Effector memory CD4-positive, alpha-beta T cell (primary cell): ENCODE measurements around the gene NEK1.
"Not testable (repeated sequence)": the region's sequence is repeated elsewhere in the genome, so short reads cannot be mapped to it uniquely, and the experiment has no call there.

Experiments used
- DNase-seq, 3 donors: peaks; one replicate each; pipeline ENCODE4 v3.0.0-alpha.2; 2020
- H3K27ac ChIP-seq: 2 replicates; pipeline ENCODE4 v1.7.0; 2013; ENCODE audit warnings: mild to moderate bottlenecking, low read length, moderate library complexity; ENCODE audit not compliant: insufficient read depth, poor library complexity, severe bottlenecking
- H3K27me3 ChIP-seq: replicated peaks from 2 replicates; pipeline ENCODE4 v1.7.0; 2013; ENCODE audit warnings: mild to moderate bottlenecking, low read length; ENCODE audit not compliant: insufficient read depth, control insufficient read depth, poor library complexity, severe bottlenecking
- H3K36me3 ChIP-seq: 2 replicates; pipeline ENCODE4 v1.7.0; 2013; ENCODE audit warnings: mild to moderate bottlenecking, low read length, moderate library complexity; ENCODE audit not compliant: control insufficient read depth, insufficient read depth
- H3K4me1 ChIP-seq: 2 replicates; pipeline ENCODE4 v1.7.0; 2013; ENCODE audit warnings: low read length, mild to moderate bottlenecking; ENCODE audit not compliant: control insufficient read depth, insufficient read depth, poor library complexity, severe bottlenecking
- H3K4me3 ChIP-seq: 2 replicates; pipeline ENCODE4 v1.7.0; 2013; ENCODE audit warnings: low read length, low read depth, mild to moderate bottlenecking; ENCODE audit not compliant: insufficient read depth, poor library complexity, severe bottlenecking
- H3K9me3 ChIP-seq: 2 replicates; pipeline ENCODE4 v1.7.0; 2013; ENCODE audit warnings: mild to moderate bottlenecking, low read length, moderate library complexity; ENCODE audit not compliant: control insufficient read depth

Gene NEK1

DNA sequence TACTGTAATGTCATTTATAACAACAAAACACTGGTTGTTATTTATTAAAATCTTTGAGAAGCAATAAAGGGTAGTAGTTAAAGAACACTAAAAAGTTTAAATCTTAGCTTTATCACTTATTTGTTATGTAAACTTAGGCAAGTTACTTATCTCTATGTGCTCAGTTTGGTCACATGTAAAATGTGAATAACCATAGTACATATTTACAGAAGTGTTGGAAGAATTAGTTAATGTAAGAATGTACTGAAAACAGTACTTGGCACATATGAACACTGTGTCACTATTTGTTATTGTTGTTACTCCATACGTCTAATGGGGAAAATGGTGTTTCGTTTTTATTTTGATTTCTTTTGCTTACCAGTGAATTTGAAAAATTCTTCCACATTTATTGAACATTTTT is 9.1 kb downstream of the NEK1 start:
- H3K9me3 ChIP-seq = no peaks in the 10 kb centered on the region
- no peak overlapping the region for H3K27ac ChIP-seq
- no peaks in the 10 kb centered on the region for H3K27me3 ChIP-seq
- no peaks in the 10 kb centered on the region for H3K4me1 ChIP-seq
- H3K36me3 ChIP-seq = no peaks in the 10 kb centered on the region
- no peak for DNase-seq
- no peak overlapping the region for H3K4me3 ChIP-seq

DNA sequence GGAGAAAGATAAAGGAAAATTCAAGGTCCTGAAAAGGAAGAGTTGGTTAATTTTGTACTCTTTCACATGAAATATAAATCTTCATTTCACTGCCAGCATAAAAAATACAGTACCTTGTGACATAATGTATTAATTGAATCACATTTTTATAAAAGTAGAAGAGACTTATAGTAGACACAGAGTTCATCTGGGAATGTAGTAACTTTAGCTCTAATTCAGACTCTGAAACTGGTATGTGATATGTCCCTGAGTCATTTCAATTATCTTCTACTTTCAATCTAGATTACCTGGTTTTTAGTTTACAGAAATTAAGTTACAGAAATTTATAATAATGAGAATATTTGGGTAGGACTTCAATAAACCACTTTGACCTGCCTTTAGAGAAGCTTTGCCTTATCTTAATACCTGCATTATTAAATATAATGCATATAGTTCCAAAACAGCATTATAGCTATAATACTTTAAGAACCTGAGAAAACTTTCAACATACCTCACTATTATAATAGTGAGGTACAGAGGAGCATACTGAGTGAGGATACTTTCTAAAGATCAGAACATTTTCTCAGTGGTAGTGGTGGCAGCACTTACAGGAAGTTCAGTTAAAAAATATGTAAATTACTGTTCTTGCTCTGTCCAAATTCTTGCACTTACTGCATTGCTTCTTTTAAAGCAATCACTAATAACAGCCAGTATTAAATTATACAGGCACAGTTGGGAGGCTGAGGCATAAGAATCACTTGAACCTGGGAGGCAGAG is 11.2 kb downstream of the NEK1 start:
- Histone ChIP-seq H3K27ac (no peak overlapping the region), H3K9me3 (no peaks in the 10 kb centered on the region), H3K4me1 (no peaks in the 10 kb centered on the region), H3K4me3 (no peak overlapping the region), H3K27me3 (no peaks in the 10 kb centered on the region), H3K36me3 (no peaks in the 10 kb centered on the region)
- DNase-seq = no peak

DNA sequence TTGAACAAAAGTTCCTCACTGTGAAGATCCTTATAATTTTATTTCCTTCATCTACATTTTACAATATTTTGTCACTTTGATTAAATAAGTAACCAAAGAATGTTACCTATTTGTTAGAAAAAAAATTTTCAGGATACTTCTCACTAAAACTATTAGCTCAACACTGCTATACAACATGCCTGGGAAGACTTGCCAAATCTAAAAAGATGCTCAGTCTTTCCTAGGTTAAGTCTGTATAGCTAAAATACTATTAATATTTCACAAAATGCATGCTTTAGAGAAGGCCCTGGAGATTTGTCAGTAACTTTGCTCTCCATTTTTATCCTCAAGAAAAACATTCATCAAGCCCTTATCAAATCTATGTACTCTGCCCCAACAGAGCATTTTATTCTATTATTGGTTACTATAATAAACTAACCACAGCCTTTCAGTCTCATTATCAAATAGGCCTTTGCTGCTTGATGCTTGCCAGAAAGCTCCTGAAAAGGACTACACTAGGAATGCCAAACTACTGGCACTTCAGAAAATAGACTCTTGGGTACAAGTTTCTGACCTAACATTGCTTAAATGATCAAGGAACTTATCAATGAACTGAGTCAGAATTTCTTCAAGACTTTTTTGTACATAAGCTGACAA is 17.7 kb downstream of the NEK1 start:
- Histone ChIP-seq H3K4me1 (no peaks in the 10 kb centered on the region), H3K27ac (no peak overlapping the region), H3K36me3 (peaks cover 15% of the 10 kb centered on the region), H3K9me3 (no peaks in the 10 kb centered on the region), H3K4me3 (no peak overlapping the region), H3K27me3 (no peaks in the 10 kb centered on the region)
- DNase-seq = no peak

DNA sequence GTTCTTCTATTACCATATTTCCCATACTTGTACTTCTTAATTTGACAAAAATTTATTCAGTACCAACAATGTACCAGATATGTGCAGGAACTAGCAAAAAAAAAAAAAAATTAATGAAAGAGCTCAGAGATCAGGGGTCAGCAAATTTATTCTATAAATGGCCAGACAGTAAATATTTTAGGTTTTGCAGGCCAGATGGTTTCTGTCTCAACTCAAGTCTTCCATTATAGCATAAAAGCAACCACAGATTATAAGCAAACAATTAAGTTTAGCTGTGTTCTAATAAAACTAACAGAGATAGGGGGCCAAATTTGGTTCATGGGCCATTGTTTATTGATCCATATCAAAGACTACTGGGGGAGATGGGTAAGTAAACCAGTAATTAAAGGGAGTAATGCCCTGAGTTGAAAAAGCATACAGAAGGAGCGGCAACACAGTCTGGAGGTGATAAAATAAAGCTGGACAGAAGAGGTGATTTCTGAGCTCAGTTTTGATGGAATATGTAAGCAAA is 19.3 kb downstream of the NEK1 start:
- Histone ChIP-seq H3K4me3 (no peak overlapping the region), H3K27me3 (no peaks in the 10 kb centered on the region), H3K9me3 (no peaks in the 10 kb centered on the region), H3K27ac (no peak overlapping the region), H3K36me3 (peaks cover 22% of the 10 kb centered on the region), H3K4me1 (no peaks in the 10 kb centered on the region)
- DNase-seq = no peak

DNA sequence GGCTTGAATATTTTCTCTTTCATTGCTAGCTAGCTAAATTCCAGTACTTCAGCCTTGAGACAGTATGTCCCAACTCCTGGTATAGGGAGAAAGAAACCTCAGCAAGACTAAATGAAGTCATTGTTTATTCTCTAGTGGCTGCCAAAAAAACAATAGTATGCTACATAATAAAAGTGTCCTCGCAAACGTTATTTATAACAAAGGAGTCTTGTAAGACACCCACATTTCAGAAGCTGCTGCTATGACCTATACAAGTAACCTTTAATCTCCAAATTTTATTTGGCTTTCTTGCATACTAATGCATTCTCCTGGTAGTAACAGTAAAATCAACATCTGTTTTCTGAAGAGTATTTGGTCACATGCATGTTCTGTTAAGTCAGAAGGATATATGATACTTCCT is 28.8 kb downstream of the NEK1 start:
- no peak overlapping the region for H3K4me3 ChIP-seq
- H3K4me1 ChIP-seq = no peaks in the 10 kb centered on the region
- peaks cover 11% of the 10 kb centered on the region for H3K36me3 ChIP-seq
- H3K27ac ChIP-seq = no peak overlapping the region
- no peaks in the 10 kb centered on the region for H3K9me3 ChIP-seq
- DNase-seq = no peak
- no peaks in the 10 kb centered on the region for H3K27me3 ChIP-seq

DNA sequence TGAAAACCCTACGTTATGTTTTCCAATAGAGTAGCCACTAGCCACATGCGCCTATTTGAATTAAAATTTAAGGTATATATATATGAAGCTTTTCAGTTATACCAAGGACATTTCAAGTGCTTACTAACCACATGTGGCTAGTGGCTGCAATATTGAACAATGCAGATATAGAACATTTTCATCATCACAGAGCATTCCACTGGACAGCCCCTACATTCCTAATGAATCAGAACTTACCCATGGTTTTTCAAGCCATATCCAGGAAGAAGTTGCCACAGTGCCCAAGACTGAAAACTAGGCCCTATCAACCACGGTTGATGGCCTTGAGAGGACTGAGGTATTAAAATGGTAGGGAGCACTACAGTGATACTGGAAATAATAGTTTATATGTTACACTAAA is 29.7 kb downstream of the NEK1 start:
- Histone ChIP-seq H3K4me3 (no peak overlapping the region), H3K27me3 (no peaks in the 10 kb centered on the region), H3K4me1 (no peaks in the 10 kb centered on the region), H3K27ac (no peak overlapping the region), H3K36me3 (peaks cover 5% of the 10 kb centered on the region), H3K9me3 (no peaks in the 10 kb centered on the region)
- no peak for DNase-seq

DNA sequence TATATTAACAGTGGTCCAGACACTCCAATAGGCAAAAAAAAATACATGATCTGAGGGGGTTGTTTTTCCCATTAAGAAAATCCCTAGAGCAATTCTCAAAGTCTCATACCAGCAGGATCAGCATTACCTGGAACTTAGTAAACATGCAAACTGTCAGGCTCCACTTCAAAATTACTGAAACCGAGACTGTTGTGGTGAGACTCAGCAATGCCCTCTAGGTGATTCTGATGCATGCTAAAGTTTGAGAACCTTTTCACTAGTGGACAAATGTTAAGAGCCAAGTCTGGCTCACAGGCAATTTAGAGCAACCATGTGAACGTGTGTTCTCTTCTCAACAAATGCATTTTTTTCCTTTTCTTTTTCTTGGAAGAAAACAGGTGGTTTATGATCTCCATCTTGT is 30.2 kb downstream of the NEK1 start:
- no peak overlapping the region for H3K27ac ChIP-seq

DNA sequence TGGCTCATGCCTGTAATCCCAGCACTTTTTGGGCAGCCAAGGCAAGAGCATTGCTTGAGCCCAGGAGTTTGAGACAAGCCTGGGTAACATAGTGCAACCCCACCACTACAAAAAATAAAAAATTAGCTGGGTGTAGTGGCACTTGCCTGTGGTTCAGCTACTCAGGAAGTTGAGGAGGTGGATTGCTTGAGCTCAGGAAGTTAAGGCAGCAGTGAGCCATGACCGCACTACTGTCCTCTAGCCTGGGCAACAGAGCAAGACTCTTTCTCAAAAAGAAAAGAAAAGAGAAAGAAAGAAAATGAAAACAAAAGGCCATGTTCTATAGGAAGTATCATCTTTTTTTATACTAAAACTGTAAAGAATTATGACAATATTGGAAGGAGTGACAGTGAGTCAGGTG is 38.5 kb downstream of the NEK1 start:
- no peak overlapping the region for H3K27ac ChIP-seq
- DNase-seq = no peak
- H3K4me3 ChIP-seq = no peak overlapping the region
- peaks cover 8% of the 10 kb centered on the region for H3K36me3 ChIP-seq
- no peaks in the 10 kb centered on the region for H3K9me3 ChIP-seq
- no peaks in the 10 kb centered on the region for H3K27me3 ChIP-seq
- no peaks in the 10 kb centered on the region for H3K4me1 ChIP-seq

More for the DNA sequence above, 30.2 kb downstream of the NEK1 start:
- no peaks in the 10 kb centered on the region for H3K4me1 ChIP-seq
- H3K4me3 ChIP-seq = no peak overlapping the region
- no peaks in the 10 kb centered on the region for H3K9me3 ChIP-seq
- no peaks in the 10 kb centered on the region for H3K27me3 ChIP-seq
- no peak for DNase-seq
- H3K36me3 ChIP-seq = peaks cover 5% of the 10 kb centered on the region

DNA sequence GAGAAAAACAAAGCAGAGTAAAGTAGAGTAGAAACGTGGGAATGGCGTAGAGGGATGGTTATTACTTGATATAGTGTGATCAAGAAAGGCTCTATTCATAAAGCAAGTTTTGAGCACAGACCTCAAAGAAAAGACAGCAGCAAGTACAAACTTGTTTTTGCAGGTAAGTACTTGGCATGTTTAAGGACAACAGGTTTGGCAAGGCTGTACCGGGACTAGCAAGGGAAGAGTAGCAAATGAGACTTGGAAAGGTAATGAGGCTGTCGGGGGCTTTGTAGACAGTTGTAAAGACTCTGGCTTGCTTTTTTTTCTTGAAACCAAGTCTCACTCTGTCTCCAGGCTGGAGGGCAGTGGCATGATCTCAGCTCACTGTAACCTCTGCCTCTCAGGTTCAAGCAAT is 40.9 kb downstream of the NEK1 start:
- H3K9me3 ChIP-seq = no peaks in the 10 kb centered on the region
- peaks cover 7% of the 10 kb centered on the region for H3K36me3 ChIP-seq
- no peak overlapping the region for H3K27ac ChIP-seq
- no peak overlapping the region for H3K4me3 ChIP-seq
- no peaks in the 10 kb centered on the region for H3K4me1 ChIP-seq
- no peaks in the 10 kb centered on the region for H3K27me3 ChIP-seq
- no peak for DNase-seq

DNA sequence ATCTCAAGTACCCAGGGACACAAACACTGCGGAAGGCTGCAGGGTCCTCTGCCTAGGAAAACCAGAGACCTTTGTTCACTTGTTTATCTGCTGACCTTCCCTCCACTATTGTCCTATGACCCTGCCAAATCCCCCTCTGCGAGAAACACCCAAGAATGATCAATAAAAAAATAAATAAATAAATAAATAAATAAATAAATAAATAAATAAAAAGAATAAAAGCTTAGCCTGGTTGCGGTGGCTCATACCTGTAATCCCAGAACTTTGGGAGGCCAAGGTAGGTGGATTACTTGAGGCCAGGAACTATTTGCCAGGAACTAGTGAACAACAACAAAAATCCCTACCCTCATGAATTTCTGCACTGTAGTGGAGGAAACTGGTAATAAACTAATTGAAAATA is 41.4 kb downstream of the NEK1 start:
- H3K27me3 ChIP-seq, H3K27ac ChIP-seq, H3K9me3 ChIP-seq, H3K4me3 ChIP-seq, H3K36me3 ChIP-seq, H3K4me1 ChIP-seq, DNase-seq: not testable (repeated sequence)
